PC-3 (cell line): ENCODE measurements around the gene FAAP100. TPM values are rescaled to one million over a fixed set of nuclear protein-coding genes. Genes with fewer than 3 reads are reported as not detected.

Experiments
- ATAC-seq: fragments of 200-7000 bp; cut with Tn5 transposase; 2 replicates; pipeline ENCODE4 v1.9.1; 2020; ENCODE audit warnings: mild to moderate bottlenecking, moderate library complexity
- BruUV-seq: library from RNA; stranded (reverse); fragments of 400-500 nt; replicated peaks from 2 replicates; lab custom pipeline; 2021; lab: Mats Ljungman, UMichigan
- CTCF ChIA-PET: fragments of 300-600 bp; sonication (Branson Sonifier 250); formaldehyde crosslinking; loops from one replicate; lab custom pipeline; 2022; ENCODE audit warnings: antibody characterized with exemption; lab: Charles Lee
- POLR2A ChIA-PET: fragments of 300-600 bp; sonication (Branson Sonifier 250); formaldehyde crosslinking; loops from one replicate; lab custom pipeline; 2022; ENCODE audit warnings: antibody characterized with exemption; ENCODE audit not compliant: unreplicated experiment; lab: Charles Lee
- DNase-seq: peaks from one replicate; pipeline ENCODE4 v3.0.0-alpha.2; 2015
- H2AFZ ChIP-seq: fragments of 300-600 bp; sonication (generic); 2 replicates; pipeline ENCODE4 v1.6.0; 2016; ENCODE audit warnings: antibody characterized with exemption, low read length
- H3F3A ChIP-seq: fragments of 300-600 bp; sonication (generic); one replicate; pipeline ENCODE4 v1.6.0; 2017; ENCODE audit warnings: antibody characterized with exemption, low read length, control low read depth, mild to moderate bottlenecking; ENCODE audit not compliant: unreplicated experiment
- H3K27ac ChIP-seq: fragments of 300-600 bp; sonication (generic); 2 replicates; pipeline ENCODE4 v1.5.1; 2016; ENCODE audit warnings: mild to moderate bottlenecking, low read length
- H3K27me3 ChIP-seq: fragments of 300-600 bp; sonication (generic); 2 replicates; pipeline ENCODE4 v1.6.1; 2016; ENCODE audit warnings: low read length, mixed read lengths
- H3K36me3 ChIP-seq: fragments of 300-600 bp; sonication (generic); 2 replicates; pipeline ENCODE4 v1.6.1; 2016; ENCODE audit warnings: low read depth, mixed run types, low read length, mixed read lengths
- H3K4me1 ChIP-seq: fragments of 300-600 bp; sonication (generic); 2 replicates; pipeline ENCODE4 v1.5.1; 2016; ENCODE audit warnings: low read length; ENCODE audit not compliant: insufficient read depth
- H3K4me2 ChIP-seq: fragments of 300-600 bp; sonication (generic); 2 replicates; pipeline ENCODE4 v1.6.0; 2016; ENCODE audit warnings: low read length
- H3K4me3 ChIP-seq: fragments of 300-600 bp; sonication (generic); 2 replicates; pipeline ENCODE4 v1.5.1; 2016; ENCODE audit warnings: mild to moderate bottlenecking, low read length, mixed read lengths
- H3K79me2 ChIP-seq: fragments of 300-600 bp; sonication (generic); 2 replicates; pipeline ENCODE4 v1.6.1; 2017; ENCODE audit warnings: low read length, mixed read lengths
- H3K9ac ChIP-seq: fragments of 300-600 bp; sonication (generic); 2 replicates; pipeline ENCODE4 v1.6.0; 2016; ENCODE audit warnings: mild to moderate bottlenecking, low read length
- H3K9me2 ChIP-seq: fragments of 300-600 bp; sonication (generic); replicated peaks from 2 replicates; pipeline ENCODE4 v1.6.1; 2016; ENCODE audit warnings: mixed run types, low read length, mixed read lengths
- H3K9me3 ChIP-seq: fragments of 300-600 bp; sonication (generic); 2 replicates; pipeline ENCODE4 v1.6.1; 2016; ENCODE audit warnings: low read length, mixed read lengths
- H4K20me1 ChIP-seq: fragments of 300-600 bp; sonication (generic); 2 replicates; pipeline ENCODE4 v1.6.1; 2016; ENCODE audit warnings: low read length, mixed read lengths
- EZH2 ChIP-seq: fragments of 300-600 bp; sonication (generic); IDR thresholded peaks from one replicate; pipeline ENCODE4 v1.6.1; 2017; ENCODE audit warnings: antibody characterized with exemption, mild to moderate bottlenecking, low read length; ENCODE audit not compliant: unreplicated experiment
- EZH2phosphoT487 ChIP-seq: fragments of 300-600 bp; sonication (generic); IDR thresholded peaks from 2 replicates; pipeline ENCODE4 v1.6.1; 2018; ENCODE audit warnings: mild to moderate bottlenecking, antibody characterized with exemption, low read length, borderline replicate concordance
- intact Hi-C: fragments of 100-400 bp; cut with micrococcal nuclease; formaldehyde crosslinking; loops from 2 replicates; pipeline ENCODE4 v1.9.0; 2023
- total RNA-seq: library from RNA; depleted of rRNA; stranded (reverse); fragments of >200 nt; gene quantifications from 2 replicates; pipeline ENCODE4 v1.2.3, GENCODE V29; 2014
- TF ChIP-seq, protein P1 (sequence below): fragments of 300-600 bp; sonication (generic); conservative IDR thresholded peaks from 2 replicates; pipeline ENCODE4 v1.5.1; 2017; ENCODE audit warnings: antibody characterized with exemption, low read depth, mild to moderate bottlenecking, low read length

FAAP100 gene
- total RNA-seq, 1 experiment from 2014 or later: 23.3 TPM

DNA sequence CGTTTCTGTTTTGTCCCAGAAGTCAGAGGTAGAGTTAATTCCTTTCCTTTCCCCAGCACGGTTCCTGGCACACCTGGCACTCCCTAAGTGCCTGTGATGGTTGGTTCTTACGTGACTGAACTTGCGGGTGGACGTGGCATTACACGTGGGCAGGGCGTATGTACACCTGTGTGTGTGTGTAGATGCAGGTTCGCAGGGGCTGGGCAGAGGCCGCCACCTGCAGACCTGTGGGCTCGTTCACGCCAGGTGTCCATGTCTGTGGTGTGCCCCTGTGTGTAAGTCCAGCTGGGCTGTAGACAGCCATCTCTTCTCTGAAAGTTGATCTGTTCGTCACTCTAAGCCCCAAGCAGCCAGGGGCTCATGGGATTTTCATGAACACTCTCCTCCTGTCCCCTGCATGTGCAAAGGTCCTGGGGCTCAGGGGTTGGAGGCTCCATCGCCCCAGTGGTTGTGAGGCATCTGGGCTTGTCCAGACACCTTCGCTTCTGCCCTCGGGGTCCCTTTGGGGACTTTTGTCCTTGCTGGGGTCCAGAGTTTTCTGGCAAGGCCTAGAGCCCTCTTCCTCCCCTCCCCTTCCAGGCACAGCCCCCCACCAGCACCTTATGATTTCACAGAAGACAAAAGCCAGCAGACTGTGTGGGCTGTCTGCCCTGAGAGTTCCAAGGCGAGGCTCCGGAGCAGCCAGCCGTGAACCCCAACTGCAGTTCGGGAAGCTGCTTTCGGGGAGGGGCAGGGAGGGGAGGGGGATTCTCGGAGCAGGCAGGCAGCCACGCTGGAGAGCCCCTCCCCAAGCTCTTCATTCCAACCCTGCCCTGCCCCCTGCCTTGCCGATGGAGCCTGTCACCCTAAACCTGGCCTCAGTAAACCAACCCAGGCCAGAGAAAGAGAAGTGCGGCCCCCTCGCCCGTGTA is 29.4 kb downstream of the FAAP100 start:
- Histone ChIP-seq H3F3A (no peaks in the 10 kb centered on the region), H3K9me3 (no peaks in the 10 kb centered on the region), H3K9ac (no peak overlapping the region), H3K27me3 (no peaks in the 10 kb centered on the region), H4K20me1 (no peaks in the 10 kb centered on the region), H3K4me1 (peaks cover 24% of the 10 kb centered on the region), H3K9me2 (no peaks in the 10 kb centered on the region), H3K4me3 (no peak overlapping the region), H3K36me3 (no peaks in the 10 kb centered on the region), H2AFZ (no peak overlapping the region), H3K4me2 (no peak overlapping the region), H3K79me2 (no peaks in the 10 kb centered on the region), H3K27ac (no peak overlapping the region)
- TF ChIP-seq, protein P1, sequence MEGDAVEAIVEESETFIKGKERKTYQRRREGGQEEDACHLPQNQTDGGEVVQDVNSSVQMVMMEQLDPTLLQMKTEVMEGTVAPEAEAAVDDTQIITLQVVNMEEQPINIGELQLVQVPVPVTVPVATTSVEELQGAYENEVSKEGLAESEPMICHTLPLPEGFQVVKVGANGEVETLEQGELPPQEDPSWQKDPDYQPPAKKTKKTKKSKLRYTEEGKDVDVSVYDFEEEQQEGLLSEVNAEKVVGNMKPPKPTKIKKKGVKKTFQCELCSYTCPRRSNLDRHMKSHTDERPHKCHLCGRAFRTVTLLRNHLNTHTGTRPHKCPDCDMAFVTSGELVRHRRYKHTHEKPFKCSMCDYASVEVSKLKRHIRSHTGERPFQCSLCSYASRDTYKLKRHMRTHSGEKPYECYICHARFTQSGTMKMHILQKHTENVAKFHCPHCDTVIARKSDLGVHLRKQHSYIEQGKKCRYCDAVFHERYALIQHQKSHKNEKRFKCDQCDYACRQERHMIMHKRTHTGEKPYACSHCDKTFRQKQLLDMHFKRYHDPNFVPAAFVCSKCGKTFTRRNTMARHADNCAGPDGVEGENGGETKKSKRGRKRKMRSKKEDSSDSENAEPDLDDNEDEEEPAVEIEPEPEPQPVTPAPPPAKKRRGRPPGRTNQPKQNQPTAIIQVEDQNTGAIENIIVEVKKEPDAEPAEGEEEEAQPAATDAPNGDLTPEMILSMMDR: no peak
- no peak for TF ChIP-seq EZH2
- intact Hi-C loops: no loop called here
- CTCF ChIA-PET: no interaction called here
- DNase-seq (no peak), ATAC-seq (no peak)
- POLR2A ChIA-PET: no interaction called here
- no TSS peak for BruUV-seq

DNA sequence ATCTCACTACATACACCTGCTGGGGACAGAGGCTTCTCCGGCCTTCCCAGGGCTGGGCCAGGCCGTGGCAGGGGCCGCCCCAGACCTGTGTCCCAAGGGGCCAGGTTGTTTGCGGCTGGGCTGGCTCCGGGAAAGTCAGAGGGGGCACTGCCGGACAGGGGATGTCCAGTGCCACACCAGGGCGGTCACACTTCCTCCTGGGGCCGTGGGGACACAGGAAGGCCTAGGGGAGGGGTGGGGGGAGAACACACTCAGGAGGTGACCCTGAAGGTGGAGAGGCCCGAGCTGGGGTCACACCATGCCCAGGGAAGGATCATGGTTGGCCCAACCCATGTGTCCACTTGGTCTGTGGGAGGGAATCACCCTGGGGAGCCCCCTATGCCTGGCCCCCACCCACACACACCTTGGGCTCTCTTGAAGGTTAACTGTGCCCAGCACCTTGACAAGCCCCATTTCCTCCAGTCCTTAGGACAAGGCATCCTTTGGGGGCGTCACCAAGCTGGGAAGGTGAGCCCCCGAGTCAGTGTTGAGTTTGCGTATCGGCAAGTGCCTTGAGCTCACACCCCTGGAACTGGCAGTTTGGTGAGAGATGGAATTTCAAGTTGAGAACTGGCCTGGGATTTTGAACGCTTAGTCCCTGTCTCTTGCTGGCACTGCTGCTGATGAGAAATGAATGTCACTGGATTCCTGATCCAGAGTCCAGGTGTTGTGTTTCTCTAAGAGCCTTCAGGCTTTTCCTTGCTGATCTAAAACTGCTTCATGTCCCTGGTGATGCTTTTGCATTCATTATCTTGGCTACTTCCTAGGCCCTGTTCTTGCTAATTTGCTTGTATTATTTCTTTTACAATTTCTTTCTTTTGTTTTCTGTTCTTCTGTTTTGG is 31.9 kb downstream of the FAAP100 start:
- Histone ChIP-seq H3K27ac (peak overlapping the region; percentile 17; the same call in 1 of the 2 replicates), H3K4me1 (peaks cover 37% of the 10 kb centered on the region), H3K4me2 (peak overlapping the region; percentile 99), H3F3A (no peaks in the 10 kb centered on the region), H3K9ac (peak overlapping the region; percentile 34), H3K36me3 (no peaks in the 10 kb centered on the region), H4K20me1 (no peaks in the 10 kb centered on the region), H3K79me2 (peaks cover 21% of the 10 kb centered on the region), H3K4me3 (peak overlapping the region; percentile 78; the same call in 1 of the 2 replicates), H2AFZ (0 out of 2 replicates have a peak overlapping the region, but pooled peaks have one; percentile 27), H3K9me3 (no peaks in the 10 kb centered on the region), H3K27me3 (no peaks in the 10 kb centered on the region), H3K9me2 (no peaks in the 10 kb centered on the region)
- ChIA-PET CTCF (no interaction called here), POLR2A (no interaction called here)
- intact Hi-C loops: no loop called here
- ATAC-seq (no peak), DNase-seq (no peak)
- BruUV-seq: no TSS peak
- TF ChIP-seq, protein P1: no peak
- TF ChIP-seq EZH2: no peak
- no peak for TF ChIP-seq EZH2phosphoT487
